ENCODE measurements around the gene ZNF324B. TPM values are rescaled to one million over a fixed set of nuclear protein-coding genes. Genes with fewer than 3 reads are reported as not detected.

Gene ZNF324B
- total and polyA plus RNA-seq, 2 experiments from 2014 or later = 1.9 to 5.8 TPM

GRCh38 chr19:58479303-58479702 is 27.9 kb downstream of the ZNF324B start:
- Histone ChIP-seq H3K79me2 (peaks cover 6% of the 10 kb centered on the region), H3K27ac (no peak overlapping the region), H4K20me1 (ENCODE audit: insufficient read depth, poor library complexity, severe bottlenecking) (no peaks in the 10 kb centered on the region), H3K9me3 (ENCODE audit: low read depth) (no peaks in the 10 kb centered on the region), H3K36me3 (replicated peaks; ENCODE audit: insufficient read depth, low read depth) (no peaks in the 10 kb centered on the region), H3K4me3 (no peak overlapping the region), H3K27me3 (no peaks in the 10 kb centered on the region), H3K9me2 (replicated peaks; ENCODE audit: insufficient read depth) (no peaks in the 10 kb centered on the region), H2AFZ (no peak overlapping the region), H3K4me1 (ENCODE audit: insufficient read depth) (peaks cover 14% of the 10 kb centered on the region), H3K4me2 (no peak overlapping the region)
- 93% methylated on average over 7 of the region's 7 CpGs for WGBS (ENCODE audit: low lambda C conversion rate, missing lambda C conversion rate)
- TF ChIP-seq EZH2phosphoT487 (IDR thresholded peaks at IDR 0.05; ENCODE audit: low read depth, severe bottlenecking, unreplicated experiment) (no peak), EZH2 (IDR thresholded peaks at IDR 0.05; ENCODE audit: borderline replicate concordance) (no peak)
- TF ChIP-seq, protein P1, sequence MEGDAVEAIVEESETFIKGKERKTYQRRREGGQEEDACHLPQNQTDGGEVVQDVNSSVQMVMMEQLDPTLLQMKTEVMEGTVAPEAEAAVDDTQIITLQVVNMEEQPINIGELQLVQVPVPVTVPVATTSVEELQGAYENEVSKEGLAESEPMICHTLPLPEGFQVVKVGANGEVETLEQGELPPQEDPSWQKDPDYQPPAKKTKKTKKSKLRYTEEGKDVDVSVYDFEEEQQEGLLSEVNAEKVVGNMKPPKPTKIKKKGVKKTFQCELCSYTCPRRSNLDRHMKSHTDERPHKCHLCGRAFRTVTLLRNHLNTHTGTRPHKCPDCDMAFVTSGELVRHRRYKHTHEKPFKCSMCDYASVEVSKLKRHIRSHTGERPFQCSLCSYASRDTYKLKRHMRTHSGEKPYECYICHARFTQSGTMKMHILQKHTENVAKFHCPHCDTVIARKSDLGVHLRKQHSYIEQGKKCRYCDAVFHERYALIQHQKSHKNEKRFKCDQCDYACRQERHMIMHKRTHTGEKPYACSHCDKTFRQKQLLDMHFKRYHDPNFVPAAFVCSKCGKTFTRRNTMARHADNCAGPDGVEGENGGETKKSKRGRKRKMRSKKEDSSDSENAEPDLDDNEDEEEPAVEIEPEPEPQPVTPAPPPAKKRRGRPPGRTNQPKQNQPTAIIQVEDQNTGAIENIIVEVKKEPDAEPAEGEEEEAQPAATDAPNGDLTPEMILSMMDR (IDR thresholded peaks at IDR 0.05; ENCODE audit: poor library complexity) = no peak
- no peak for DNase-seq (ENCODE audit: low spot score)

GRCh38 chr19:58479736-58480480 is 28.5 kb downstream of the ZNF324B start:
- Histone ChIP-seq H3K27me3 (no peaks in the 10 kb centered on the region), H3K9me3 (ENCODE audit: low read depth) (no peaks in the 10 kb centered on the region), H3K36me3 (replicated peaks; ENCODE audit: insufficient read depth, low read depth) (no peaks in the 10 kb centered on the region), H3K79me2 (peaks cover 6% of the 10 kb centered on the region), H3K4me2 (no peak overlapping the region), H2AFZ (no peak overlapping the region), H3K4me3 (no peak overlapping the region), H4K20me1 (ENCODE audit: insufficient read depth, poor library complexity, severe bottlenecking) (no peaks in the 10 kb centered on the region), H3K27ac (no peak overlapping the region), H3K4me1 (ENCODE audit: insufficient read depth) (peaks cover 11% of the 10 kb centered on the region), H3K9me2 (replicated peaks; ENCODE audit: insufficient read depth) (no peaks in the 10 kb centered on the region)
- no peak for DNase-seq (ENCODE audit: low spot score)
- no peak for TF ChIP-seq EZH2 (IDR thresholded peaks at IDR 0.05; ENCODE audit: borderline replicate concordance)
- TF ChIP-seq, protein P1 (IDR thresholded peaks at IDR 0.05; ENCODE audit: poor library complexity) = no peak
- no peak for TF ChIP-seq EZH2phosphoT487 (IDR thresholded peaks at IDR 0.05; ENCODE audit: low read depth, severe bottlenecking, unreplicated experiment)
- 95% methylated on average over 27 of the region's 28 CpGs for WGBS (ENCODE audit: low lambda C conversion rate, missing lambda C conversion rate)

DNA sequence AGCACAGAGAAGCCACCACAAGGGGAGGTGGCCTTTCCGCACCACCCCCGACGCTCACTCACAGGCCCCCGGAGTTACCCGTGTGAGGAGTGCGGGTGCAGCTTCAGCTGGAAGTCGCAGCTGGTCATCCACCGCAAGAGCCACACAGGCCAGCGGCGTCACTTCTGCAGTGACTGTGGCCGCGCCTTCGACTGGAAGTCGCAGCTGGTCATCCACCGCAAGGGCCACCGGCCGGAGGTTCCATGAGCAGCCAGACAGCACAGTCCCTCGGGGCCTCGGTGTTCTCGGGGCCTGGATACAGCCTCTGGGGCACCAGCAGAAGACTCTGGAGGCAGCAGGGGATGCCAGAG is 29.0 kb downstream of the ZNF324B start:
- Histone ChIP-seq H2AFZ (no peak overlapping the region), H3K9me2 (replicated peaks; ENCODE audit: insufficient read depth) (no peaks in the 10 kb centered on the region), H4K20me1 (ENCODE audit: insufficient read depth, poor library complexity, severe bottlenecking) (no peaks in the 10 kb centered on the region), H3K36me3 (replicated peaks; ENCODE audit: insufficient read depth, low read depth) (no peaks in the 10 kb centered on the region), H3K9me3 (ENCODE audit: low read depth) (no peaks in the 10 kb centered on the region), H3K4me3 (no peak overlapping the region), H3K4me2 (no peak overlapping the region), H3K4me1 (ENCODE audit: insufficient read depth) (peaks cover 8% of the 10 kb centered on the region), H3K79me2 (peaks cover 6% of the 10 kb centered on the region), H3K27me3 (no peaks in the 10 kb centered on the region), H3K27ac (no peak overlapping the region)
- TF ChIP-seq EZH2 (IDR thresholded peaks at IDR 0.05; ENCODE audit: borderline replicate concordance) (no peak), EZH2phosphoT487 (IDR thresholded peaks at IDR 0.05; ENCODE audit: low read depth, severe bottlenecking, unreplicated experiment) (no peak)
- TF ChIP-seq, protein P1 (IDR thresholded peaks at IDR 0.05; ENCODE audit: poor library complexity) = no peak
- no peak for DNase-seq (ENCODE audit: low spot score)
- 96% methylated on average over 20 of the region's 20 CpGs for WGBS (ENCODE audit: low lambda C conversion rate, missing lambda C conversion rate)

Measured in hepatocyte (in vitro differentiated cells).